Endometrial microvascular endothelial cells (primary cell): ENCODE measurements around the gene HBA2. TPM values are rescaled to one million over a fixed set of nuclear protein-coding genes. Genes with fewer than 3 reads are reported as not detected.
"Not testable (repeated sequence)": the region's sequence is repeated elsewhere in the genome, so short reads cannot be mapped to it uniquely, and the experiment has no call there.

Experiments used
- in situ Hi-C: cut with HindIII; loops from 2 replicates; pipeline ENCODE4 v1.10.0; 2017; ENCODE audit warnings: low sequenced_read_pairs, low pct_unique_long_range_greater_than_20kb; ENCODE audit errors: inconsistent ontology term
- total RNA-seq: library from RNA; depleted of rRNA; stranded (reverse); fragments of >200 nt; gene quantifications from one replicate; pipeline ENCODE4 v1.2.3, GENCODE V29; 2015; ENCODE audit errors: inconsistent ontology term

HBA2 gene
- total RNA-seq, 1 donor from 2014 or later: not detected

DNA sequence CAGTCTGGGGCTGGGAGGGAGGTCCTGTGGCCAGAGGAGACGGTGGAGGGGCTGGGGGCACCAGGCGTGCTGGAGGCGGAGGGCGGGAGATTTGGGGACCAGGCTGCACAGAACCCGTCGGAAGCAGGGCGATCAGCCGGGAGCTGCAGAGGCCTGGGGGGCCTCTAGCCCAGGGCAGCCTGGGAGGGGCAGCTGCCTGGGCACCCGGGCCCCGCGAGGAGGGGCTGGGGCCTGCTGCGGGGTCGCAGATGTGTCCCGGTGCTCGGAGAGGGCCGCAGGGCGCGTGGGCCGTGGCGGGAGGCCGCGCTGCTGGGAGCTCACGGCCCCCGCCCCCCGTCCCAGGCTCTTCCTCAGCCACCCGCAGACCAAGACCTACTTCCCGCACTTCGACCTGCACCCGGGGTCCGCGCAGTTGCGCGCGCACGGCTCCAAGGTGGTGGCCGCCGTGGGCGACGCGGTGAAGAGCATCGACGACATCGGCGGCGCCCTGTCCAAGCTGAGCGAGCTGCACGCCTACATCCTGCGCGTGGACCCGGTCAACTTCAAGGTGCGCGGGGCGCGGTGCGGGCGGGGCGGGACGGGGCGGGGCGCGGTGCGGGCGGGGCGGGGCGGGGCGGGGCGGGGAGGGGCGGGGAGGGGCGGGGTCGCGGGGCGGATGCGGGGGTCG is 19.0 kb upstream of the HBA2 start:
- in situ Hi-C loops: not testable (repeated sequence)

DNA sequence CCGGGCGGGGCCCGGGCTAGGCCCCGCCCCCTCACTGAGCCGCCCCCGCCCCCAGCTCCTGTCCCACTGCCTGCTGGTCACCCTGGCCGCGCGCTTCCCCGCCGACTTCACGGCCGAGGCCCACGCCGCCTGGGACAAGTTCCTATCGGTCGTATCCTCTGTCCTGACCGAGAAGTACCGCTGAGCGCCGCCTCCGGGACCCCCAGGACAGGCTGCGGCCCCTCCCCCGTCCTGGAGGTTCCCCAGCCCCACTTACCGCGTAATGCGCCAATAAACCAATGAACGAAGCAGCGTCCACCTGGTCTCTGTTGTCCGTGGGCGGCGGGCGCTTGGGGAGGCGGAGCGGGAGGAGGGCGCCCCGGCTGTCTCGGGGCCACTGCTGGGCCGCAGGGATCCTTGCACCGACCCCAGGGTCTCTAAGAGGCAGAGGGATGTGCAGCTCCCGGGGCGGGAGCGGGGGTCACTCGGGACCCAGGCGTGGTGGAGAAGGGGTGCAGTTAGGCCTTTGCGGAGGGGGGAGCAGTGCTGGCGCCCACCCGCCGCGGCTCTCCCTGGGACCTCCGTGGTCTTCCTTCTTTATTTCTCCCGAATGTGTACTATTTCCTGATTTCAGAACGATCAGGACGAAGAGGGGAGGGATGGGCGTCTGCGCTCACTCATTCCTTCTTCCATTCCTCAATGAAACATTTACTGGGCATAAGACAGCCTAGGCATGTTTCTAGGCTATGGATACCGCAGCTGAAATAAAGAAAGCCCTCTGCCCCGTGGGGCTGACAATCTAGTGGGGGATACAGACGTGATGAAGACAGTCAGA is 18.3 kb upstream of the HBA2 start:
- in situ Hi-C loops: no loop called here

GRCh38 chr16:155031-155398 is 17.7 kb upstream of the HBA2 start:
- in situ Hi-C loops: no loop called here

DNA sequence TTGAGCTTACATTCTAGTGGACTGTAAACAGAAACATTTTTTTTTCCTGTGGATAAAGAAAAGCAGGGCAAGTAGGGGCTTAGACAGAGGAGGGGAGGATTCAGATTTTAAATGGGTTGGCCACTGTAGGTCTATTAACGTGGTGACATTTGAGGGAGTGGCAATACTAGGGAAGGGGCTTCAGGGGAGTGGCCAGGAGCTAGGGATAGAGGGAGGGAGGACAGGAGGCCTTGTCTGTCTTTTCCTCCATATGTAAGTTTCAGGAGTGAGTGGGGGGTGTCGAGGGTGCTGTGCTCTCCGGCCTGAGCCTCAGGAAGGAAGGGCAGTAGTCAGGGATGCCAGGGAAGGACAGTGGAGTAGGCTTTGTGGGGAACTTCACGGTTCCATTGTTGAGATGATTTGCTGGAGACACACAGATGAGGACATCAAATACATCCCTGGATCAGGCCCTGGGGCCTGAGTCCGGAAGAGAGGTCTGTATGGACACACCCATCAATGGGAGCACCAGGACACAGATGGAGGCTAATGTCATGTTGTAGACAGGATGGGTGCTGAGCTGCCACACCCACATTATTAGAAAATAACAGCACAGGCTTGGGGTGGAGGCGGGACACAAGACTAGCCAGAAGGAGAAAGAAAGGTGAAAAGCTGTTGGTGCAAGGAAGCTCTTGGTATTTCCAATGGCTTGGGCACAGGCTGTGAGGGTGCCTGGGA is 13.4 kb upstream of the HBA2 start:
- in situ Hi-C loops: no loop called here

DNA sequence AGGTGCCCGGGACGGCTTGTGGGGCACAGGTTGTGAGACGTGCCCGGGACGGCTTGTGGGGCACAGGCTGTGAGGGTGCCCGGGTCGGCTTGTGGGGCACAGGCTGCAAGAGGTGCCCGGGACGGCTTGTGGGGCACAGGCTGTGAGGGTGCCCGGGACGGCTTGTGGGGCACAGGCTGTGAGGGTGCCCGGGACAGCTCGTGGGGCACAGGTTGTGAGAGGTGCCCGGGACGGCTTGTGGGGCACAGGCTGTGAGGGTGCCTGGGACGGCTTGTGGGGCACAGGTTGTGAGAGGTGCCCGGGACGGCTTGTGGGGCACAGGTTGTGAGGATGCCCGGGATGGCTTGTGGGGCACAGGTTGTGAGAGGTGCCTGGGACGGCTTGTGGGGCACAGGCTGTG is 12.4 kb upstream of the HBA2 start:
- in situ Hi-C loops: not testable (repeated sequence)

GRCh38 chr16:160691-161190 is 11.9 kb upstream of the HBA2 start:
- in situ Hi-C loops: no loop called here

DNA sequence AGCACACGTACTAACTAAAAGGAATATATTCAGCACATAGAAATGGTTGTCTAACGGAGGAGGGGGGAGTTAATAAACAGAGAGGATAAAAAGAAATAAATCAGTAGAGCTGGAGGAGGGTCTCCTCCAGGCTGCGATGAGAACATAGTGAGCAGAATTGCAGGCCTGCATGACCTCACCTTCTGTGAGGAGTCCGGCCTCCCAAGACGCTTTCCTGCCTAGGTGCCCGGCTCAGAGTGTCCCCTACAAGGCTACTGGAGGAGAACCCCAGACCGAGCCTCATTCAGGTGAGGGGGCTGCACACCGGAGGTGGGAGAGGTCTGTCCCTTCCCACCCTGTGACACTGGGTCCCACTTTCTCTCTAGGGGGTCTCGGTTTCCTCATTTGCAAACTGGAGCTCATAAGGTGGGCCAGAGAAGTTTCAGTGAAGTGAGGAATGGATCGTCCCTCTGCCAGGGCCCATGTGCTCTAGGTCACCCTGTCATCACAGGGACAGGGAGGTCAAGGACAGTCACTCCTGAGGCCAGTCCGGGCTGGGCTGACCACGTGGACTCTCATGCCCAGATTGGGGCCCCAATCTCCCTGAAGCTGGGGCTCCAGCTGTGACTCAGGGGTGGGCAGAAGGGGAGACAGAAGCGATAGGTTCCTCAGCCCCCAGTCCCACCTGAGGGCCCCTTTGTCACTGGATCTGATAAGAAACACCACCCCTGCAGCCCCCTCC is 10.2 kb upstream of the HBA2 start:
- in situ Hi-C loops: no loop called here

GRCh38 chr16:163139-163538 is 9.5 kb upstream of the HBA2 start:
- in situ Hi-C loops: not testable (repeated sequence)

- in situ Hi-C loops: not testable (repeated sequence)
These were observed 9.0 kb upstream of the HBA2 start for GRCh38 chr16:163696-164095.

DNA sequence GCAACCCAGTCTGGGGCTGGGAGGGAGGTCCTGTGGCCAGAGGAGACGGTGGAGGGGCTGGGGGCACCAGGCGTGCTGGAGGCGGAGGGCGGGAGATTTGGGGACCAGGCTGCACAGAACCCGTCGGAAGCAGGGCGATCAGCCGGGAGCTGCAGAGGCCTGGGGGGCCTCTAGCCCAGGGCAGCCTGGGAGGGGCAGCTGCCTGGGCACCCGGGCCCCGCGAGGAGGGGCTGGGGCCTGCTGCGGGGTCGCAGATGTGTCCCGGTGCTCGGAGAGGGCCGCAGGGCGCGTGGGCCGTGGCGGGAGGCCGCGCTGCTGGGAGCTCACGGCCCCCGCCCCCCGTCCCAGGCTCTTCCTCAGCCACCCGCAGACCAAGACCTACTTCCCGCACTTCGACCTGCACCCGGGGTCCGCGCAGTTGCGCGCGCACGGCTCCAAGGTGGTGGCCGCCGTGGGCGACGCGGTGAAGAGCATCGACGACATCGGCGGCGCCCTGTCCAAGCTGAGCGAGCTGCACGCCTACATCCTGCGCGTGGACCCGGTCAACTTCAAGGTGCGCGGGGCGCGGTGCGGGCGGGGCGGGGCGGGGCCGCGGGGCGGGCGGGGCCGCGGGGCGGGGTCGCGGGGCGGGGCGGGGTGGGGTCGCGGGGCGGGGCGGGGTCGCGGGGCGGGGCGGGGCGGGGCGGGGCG is 8.4 kb upstream of the HBA2 start:
- in situ Hi-C loops: not testable (repeated sequence)

DNA sequence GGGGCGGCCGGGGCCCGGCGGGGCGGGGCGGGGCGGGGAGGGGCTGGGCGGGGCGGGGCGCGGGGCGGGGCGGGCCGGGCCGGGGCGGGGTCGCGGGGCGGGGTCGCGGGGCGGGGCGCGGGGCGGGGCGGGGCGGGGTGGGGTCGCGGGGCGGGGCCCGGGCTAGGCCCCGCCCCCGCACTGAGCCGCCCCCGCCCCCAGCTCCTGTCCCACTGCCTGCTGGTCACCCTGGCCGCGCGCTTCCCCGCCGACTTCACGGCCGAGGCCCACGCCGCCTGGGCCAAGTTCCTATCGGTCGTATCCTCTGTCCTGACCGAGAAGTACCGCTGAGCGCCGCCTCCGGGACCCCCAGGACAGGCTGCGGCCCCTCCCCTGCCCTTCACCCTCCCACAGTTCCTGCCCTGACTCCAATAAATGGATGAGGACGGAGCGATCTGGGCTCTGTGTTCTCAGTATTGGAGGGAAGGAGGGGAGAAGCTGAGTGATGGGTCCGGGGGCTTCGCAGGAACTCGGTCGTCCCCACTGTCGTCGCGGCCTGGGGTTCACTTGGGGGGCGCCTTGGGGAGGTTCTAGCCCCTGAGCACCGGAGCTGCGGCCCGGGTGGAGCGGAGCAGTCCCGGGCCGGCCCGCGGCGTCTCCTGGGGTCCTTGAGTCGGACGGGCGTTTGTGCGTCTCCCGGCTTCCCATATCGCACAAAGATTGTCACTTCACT is 7.7 kb upstream of the HBA2 start:
- in situ Hi-C loops: no loop called here

- in situ Hi-C loops: no loop called here
These were observed 6.9 kb upstream of the HBA2 start, which contains the start of gene HBM for GRCh38 chr16:165539-166374. Gene HBM, plus strand, starts transcription at chr16:165978. Its CDS starts 20 bp downstream, at chr16:165998.

GRCh38 chr16:166375-167121 is 6.1 kb upstream of the HBA2 start:
- in situ Hi-C loops: no loop called here

- in situ Hi-C loops: no loop called here
These were observed 5.5 kb upstream of the HBA2 start for GRCh38 chr16:167122-167690.

- in situ Hi-C loops: no loop called here
These were observed 4.3 kb upstream of the HBA2 start for GRCh38 chr16:168424-168823.

DNA sequence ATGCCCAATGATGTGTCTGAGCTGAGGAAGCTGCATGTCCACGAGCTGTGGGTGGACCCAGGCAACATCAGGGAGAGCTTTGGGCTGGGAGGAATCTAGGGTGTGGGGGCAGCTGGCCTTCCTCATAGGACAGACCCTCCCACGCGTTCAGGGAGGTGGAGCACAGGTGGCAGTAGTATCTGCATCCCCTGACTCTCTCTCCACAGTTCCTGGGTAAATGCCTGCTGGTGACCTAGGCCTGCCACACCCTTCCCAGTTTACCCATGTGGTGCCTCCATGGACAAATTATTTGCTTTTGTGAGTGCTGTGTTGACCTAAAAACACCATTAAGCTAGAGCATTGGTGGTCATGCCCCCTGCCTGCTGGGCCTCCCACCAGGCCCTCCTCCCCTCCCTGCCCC is 3.7 kb upstream of the HBA2 start:
- in situ Hi-C loops: no loop called here
